ENCODE data around the gene CORO7. TPM values are rescaled to one million over a fixed set of nuclear protein-coding genes. Genes with fewer than 3 reads are reported as not detected.

CORO7 gene
- polyA plus RNA-seq, 2 of the 4 experiments (the other 2 are of a cell fraction): 6.0 to 11.9 TPM

DNA sequence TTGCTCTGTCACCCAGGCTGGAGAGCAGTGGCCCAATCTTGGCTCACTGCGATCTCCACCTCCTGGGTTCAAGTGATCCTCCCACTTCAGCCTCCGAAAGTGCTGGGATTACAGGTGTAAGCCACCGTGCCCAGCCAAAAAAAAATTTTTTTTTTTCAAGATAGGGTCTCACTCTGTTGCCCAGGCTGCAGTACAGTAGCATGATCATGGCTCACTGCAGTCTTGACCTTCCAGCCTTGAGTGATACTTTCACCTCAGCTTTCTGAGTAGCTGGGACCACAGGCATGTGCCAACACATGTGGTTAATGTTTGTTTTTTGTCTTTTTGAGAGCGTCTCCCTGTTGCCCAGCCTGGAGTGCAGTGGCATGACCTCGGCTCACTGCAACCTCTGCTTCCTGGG is 63.6 kb downstream of the CORO7 start:
- WGBS (ENCODE audit: missing lambda C conversion rate): 90% methylated on average over 5 of the region's 5 CpGs
- DNase-seq (ENCODE audit: low read depth in 1 of 2, low spot score in 1 of 2): no peak
- CTCF ChIA-PET: interaction anchor here (0.6 to 12.6 kb wide), 4 partner anchors 51 to 369 kb away, joined by 3 to 231 read pairs (median 4); no protein-coding TSS in a partner anchor
- Histone ChIP-seq H3K4me2 (no peak overlapping the region), H3K4me3 (no peak overlapping the region), H3K9me3 (no peaks in the 10 kb centered on the region), H3K4me1 (peaks cover 15% of the 10 kb centered on the region), H3K27ac (no peak overlapping the region)
- TF ChIP-seq NFE2L2 (conservative IDR thresholded peaks at IDR 0.05; ENCODE audit: low read length): no peak
- TF ChIP-seq NR3C1 (IDR thresholded peaks at IDR 0.05): no peak
- ATAC-seq: no peak
- POLR2A ChIA-PET: no interaction called here
- FAIRE-seq: no peak

DNA sequence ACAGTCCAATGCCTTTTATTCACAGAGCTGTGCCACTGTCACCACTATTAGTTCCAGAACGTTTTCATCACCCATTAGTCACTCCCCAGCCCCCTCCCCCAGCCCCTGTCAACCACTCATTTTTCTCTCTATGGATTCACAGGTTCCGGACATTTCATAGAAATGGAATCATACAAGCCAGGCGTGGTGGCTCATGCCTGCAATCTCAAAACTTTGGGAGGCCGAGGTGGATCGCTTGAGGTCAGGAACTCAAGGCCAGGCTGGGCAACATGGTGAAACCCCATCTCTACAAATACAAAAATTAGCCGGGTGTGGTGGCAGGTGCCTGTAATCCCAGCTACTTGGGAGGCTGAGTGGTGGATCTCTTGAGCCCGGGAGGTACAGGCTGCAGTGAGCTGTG is 64.5 kb downstream of the CORO7 start:
- FAIRE-seq: no peak
- ChIA-PET POLR2A (interaction anchor here (0.8 to 1.5 kb wide), 4 partner anchors 13 to 80 kb away, joined by 3 to 5 read pairs (median 4); partner anchors contain the start of genes CORO7 and TFAP4), CTCF (interaction anchor here (0.7 to 12.6 kb wide), 6 partner anchors 38 to 98 kb away, joined by 4 to 231 read pairs (median 6); no protein-coding TSS in a partner anchor)
- DNase-seq (ENCODE audit: low read depth in 1 of 2, low spot score in 1 of 2): no peak
- H3K27ac ChIP-seq: peak overlapping the region in 1 of 2 experiments; percentile 51; a peak in 2 of 6 replicates
- 72% methylated on average over 7 of the region's 7 CpGs for WGBS (ENCODE audit: missing lambda C conversion rate)
- H3K4me3 ChIP-seq: no peak overlapping the region
- ATAC-seq: peak in 1 of 2 experiments; percentile 8; a peak in 2 of 6 replicates
- H3K4me2 ChIP-seq: peak overlapping the region; percentile 75
- peaks cover 15% of the 10 kb centered on the region for H3K4me1 ChIP-seq
- no peak for TF ChIP-seq NPAS2 (CRISPR knock-in tag; IDR thresholded peaks at IDR 0.05; ENCODE audit: borderline replicate concordance)
- TF ChIP-seq SMC3 (IDR thresholded peaks at IDR 0.05): no peak
- no peak for TF ChIP-seq HEYL (CRISPR knock-in tag; IDR thresholded peaks at IDR 0.05)
- TF ChIP-seq, protein P1, sequence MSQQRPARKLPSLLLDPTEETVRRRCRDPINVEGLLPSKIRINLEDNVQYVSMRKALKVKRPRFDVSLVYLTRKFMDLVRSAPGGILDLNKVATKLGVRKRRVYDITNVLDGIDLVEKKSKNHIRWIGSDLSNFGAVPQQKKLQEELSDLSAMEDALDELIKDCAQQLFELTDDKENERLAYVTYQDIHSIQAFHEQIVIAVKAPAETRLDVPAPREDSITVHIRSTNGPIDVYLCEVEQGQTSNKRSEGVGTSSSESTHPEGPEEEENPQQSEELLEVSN (IDR thresholded peaks at IDR 0.05; ENCODE audit: borderline replicate concordance, low read depth): no peak
- no peak for TF ChIP-seq HOXB5 (CRISPR knock-in tag; IDR thresholded peaks at IDR 0.05)
- TF ChIP-seq EHF (CRISPR knock-in tag; IDR thresholded peaks at IDR 0.05): no peak
- TF ChIP-seq POLR2AphosphoS2 (conservative IDR thresholded peaks at IDR 0.05; ENCODE audit: low read length): no peak
- TF ChIP-seq, protein P2, sequence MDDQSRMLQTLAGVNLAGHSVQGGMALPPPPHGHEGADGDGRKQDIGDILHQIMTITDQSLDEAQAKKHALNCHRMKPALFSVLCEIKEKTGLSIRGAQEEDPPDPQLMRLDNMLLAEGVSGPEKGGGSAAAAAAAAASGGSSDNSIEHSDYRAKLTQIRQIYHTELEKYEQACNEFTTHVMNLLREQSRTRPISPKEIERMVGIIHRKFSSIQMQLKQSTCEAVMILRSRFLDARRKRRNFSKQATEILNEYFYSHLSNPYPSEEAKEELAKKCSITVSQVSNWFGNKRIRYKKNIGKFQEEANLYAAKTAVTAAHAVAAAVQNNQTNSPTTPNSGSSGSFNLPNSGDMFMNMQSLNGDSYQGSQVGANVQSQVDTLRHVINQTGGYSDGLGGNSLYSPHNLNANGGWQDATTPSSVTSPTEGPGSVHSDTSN (IDR thresholded peaks at IDR 0.05): no peak
- TF ChIP-seq ZFP36 (IDR thresholded peaks at IDR 0.05; ENCODE audit: borderline replicate concordance, partially characterized antibody): no peak
- TF ChIP-seq, protein P3, sequence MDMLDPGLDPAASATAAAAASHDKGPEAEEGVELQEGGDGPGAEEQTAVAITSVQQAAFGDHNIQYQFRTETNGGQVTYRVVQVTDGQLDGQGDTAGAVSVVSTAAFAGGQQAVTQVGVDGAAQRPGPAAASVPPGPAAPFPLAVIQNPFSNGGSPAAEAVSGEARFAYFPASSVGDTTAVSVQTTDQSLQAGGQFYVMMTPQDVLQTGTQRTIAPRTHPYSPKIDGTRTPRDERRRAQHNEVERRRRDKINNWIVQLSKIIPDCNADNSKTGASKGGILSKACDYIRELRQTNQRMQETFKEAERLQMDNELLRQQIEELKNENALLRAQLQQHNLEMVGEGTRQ (IDR thresholded peaks at IDR 0.05): no peak
- TF ChIP-seq MYC (IDR thresholded peaks at IDR 0.05; ENCODE audit: borderline replicate concordance, low read length): no peak
- H3K9me3 ChIP-seq: no peaks in the 10 kb centered on the region

DNA sequence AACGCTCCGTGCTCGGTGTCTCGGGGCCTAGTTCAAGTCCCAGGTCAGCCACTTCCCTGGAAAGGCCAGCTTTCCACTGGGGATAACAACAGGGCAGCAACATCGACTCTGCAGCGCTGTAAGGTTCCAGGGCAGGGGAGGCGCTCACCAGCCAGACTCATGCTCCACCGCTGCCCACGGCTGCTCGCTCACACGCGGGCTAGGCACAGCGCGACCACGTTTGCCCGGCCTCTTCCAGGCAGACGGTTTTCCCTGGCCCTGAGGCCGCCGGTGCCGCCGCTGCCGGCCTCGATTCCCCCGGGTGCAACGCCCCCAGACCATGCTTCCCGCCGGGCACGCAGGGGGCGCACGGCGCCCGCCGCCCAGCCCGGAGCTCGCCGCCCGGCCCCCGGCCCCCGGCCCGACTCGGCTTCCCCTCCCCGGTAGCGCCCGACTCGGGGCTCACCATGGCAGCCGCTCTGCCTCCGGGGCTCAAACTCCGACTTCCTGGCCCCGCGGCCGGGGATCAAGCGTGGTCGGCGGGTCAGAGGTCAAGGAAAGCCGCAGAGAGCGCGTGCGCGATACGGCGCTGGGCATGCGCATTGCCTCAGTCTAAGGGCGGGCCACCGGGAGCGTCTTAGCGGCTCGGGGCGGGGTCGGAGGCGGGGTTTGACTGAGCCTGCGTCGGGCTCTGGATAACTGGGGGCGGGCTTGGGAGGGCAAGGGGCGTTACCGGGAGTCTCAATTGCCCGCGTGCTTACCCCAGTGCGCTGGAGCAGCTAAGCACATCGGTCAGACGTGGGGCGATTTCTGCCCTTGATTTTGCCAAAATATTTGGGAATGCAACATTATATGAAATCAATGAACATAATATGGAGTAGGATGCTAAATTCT is 65.4 kb downstream of the CORO7 start, which contains the start of gene PAM16:
Gene PAM16, minus strand, starts transcription at position 535 of the 873 bp plus-strand sequence. Its CDS starts 87 bp downstream, at position 448.
- POLR2A ChIA-PET: interaction anchor here (0.8 to 1.5 kb wide), 6 partner anchors 12 to 79 kb away, joined by 3 to 5 read pairs (median 3); partner anchors contain the start of genes CORO7 and TFAP4
- CTCF ChIA-PET: interaction anchor here (0.6 to 12.6 kb wide), 14 partner anchors 9 to 186 kb away, joined by 3 to 231 read pairs (median 4); no protein-coding TSS in a partner anchor
- Histone ChIP-seq H3K9me3 (no peaks in the 10 kb centered on the region), H3K4me2 (peak within 1 kb of the TSS; percentile 75), H3K27ac (peak within 1 kb of the TSS; percentile 94 to 99), H3K4me3 (peak within 1 kb of the TSS; percentile 90), H3K4me1 (peaks cover 21% of the 10 kb centered on the region)
- peak; percentile 85 to 94 for ATAC-seq
- FAIRE-seq: no peak
- DNase-seq (ENCODE audit: low read depth in 1 of 2, low spot score in 1 of 2): peak; percentile 85 to 95
- WGBS (ENCODE audit: missing lambda C conversion rate): 1% methylated on average over 22 of the region's 81 CpGs
- TF ChIP-seq POLR2A (IDR thresholded peaks at IDR 0.05; ENCODE audit: low read length) (peak; percentile 55), TFCP2L1 (CRISPR knock-in tag; IDR thresholded peaks at IDR 0.05) (no peak), JUN (IDR thresholded peaks at IDR 0.05) (peak in 1 of 2 experiments; percentile 79; a peak in 3 of 5 replicates), JUNB (IDR thresholded peaks at IDR 0.05) (no peak), RFX5 (IDR thresholded peaks at IDR 0.05) (no peak), PHF8 (IDR thresholded peaks at IDR 0.05; ENCODE audit: borderline replicate concordance, low read depth) (peak; percentile 39; the same call in 1 of the 2 replicates), BHLHE40 (IDR thresholded peaks at IDR 0.05; ENCODE audit: low read depth, low read length) (no peak), MAZ (IDR thresholded peaks at IDR 0.05; ENCODE audit: borderline replicate concordance, low read depth, low read length) (no peak)
- TF ChIP-seq, protein P1 (IDR thresholded peaks at IDR 0.05; ENCODE audit: borderline replicate concordance, low read depth): peak; percentile 33; the same call in 1 of the 2 replicates
- TF ChIP-seq, protein P4, sequence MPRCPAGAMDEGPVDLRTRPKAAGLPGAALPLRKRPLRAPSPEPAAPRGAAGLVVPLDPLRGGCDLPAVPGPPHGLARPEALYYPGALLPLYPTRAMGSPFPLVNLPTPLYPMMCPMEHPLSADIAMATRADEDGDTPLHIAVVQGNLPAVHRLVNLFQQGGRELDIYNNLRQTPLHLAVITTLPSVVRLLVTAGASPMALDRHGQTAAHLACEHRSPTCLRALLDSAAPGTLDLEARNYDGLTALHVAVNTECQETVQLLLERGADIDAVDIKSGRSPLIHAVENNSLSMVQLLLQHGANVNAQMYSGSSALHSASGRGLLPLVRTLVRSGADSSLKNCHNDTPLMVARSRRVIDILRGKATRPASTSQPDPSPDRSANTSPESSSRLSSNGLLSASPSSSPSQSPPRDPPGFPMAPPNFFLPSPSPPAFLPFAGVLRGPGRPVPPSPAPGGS (IDR thresholded peaks at IDR 0.05): 0 out of 3 replicates have a peak, but pooled peaks have one; percentile 48
- TF ChIP-seq, protein P5, sequence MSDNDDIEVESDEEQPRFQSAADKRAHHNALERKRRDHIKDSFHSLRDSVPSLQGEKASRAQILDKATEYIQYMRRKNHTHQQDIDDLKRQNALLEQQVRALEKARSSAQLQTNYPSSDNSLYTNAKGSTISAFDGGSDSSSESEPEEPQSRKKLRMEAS (IDR thresholded peaks at IDR 0.05): peak; percentile 77
- TF ChIP-seq, protein P3 (IDR thresholded peaks at IDR 0.05): no peak
- TF ChIP-seq, protein P6, sequence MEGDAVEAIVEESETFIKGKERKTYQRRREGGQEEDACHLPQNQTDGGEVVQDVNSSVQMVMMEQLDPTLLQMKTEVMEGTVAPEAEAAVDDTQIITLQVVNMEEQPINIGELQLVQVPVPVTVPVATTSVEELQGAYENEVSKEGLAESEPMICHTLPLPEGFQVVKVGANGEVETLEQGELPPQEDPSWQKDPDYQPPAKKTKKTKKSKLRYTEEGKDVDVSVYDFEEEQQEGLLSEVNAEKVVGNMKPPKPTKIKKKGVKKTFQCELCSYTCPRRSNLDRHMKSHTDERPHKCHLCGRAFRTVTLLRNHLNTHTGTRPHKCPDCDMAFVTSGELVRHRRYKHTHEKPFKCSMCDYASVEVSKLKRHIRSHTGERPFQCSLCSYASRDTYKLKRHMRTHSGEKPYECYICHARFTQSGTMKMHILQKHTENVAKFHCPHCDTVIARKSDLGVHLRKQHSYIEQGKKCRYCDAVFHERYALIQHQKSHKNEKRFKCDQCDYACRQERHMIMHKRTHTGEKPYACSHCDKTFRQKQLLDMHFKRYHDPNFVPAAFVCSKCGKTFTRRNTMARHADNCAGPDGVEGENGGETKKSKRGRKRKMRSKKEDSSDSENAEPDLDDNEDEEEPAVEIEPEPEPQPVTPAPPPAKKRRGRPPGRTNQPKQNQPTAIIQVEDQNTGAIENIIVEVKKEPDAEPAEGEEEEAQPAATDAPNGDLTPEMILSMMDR (IDR thresholded peaks at IDR 0.05): peak; percentile 28; the same call in 2 of the 3 replicates

Measured in A549 (cell line).